ENCODE data around the gene DSCAM.

DSCAM gene

GRCh38 chr21:40610345-40610744 lies 236.6 kb downstream of the DSCAM start:
- no peak for DNase-seq

- DNase-seq: no peak
These were observed 240.6 kb downstream of the DSCAM start for GRCh38 chr21:40606341-40606740.

GRCh38 chr21:40605094-40605493 lies 241.9 kb downstream of the DSCAM start:
- DNase-seq: no peak

GRCh38 chr21:40603774-40604173 lies 243.2 kb downstream of the DSCAM start:
- no peak for DNase-seq

GRCh38 chr21:40602080-40602479 lies 244.9 kb downstream of the DSCAM start:
- DNase-seq: no peak

GRCh38 chr21:40595806-40596205 lies 251.2 kb downstream of the DSCAM start:
- DNase-seq: no peak

GRCh38 chr21:40587736-40588346 lies 259.1 kb downstream of the DSCAM start:
- DNase-seq: no peak

GRCh38 chr21:40586575-40586974 lies 260.4 kb downstream of the DSCAM start:
- DNase-seq: no peak

GRCh38 chr21:40577285-40578043 lies 269.5 kb downstream of the DSCAM start:
- DNase-seq: no peak

GRCh38 chr21:40575976-40576375 lies 271.0 kb downstream of the DSCAM start:
- DNase-seq: no peak

GRCh38 chr21:40569357-40569756 lies 277.6 kb downstream of the DSCAM start:
- DNase-seq: no peak

GRCh38 chr21:40568807-40569206 lies 278.2 kb downstream of the DSCAM start:
- DNase-seq: no peak

GRCh38 chr21:40567501-40567900 lies 279.5 kb downstream of the DSCAM start:
- no peak for DNase-seq

GRCh38 chr21:40566486-40566885 lies 280.5 kb downstream of the DSCAM start:
- no peak for DNase-seq

- no peak for DNase-seq
These were observed 282.6 kb downstream of the DSCAM start for GRCh38 chr21:40564318-40564717.

- no peak for DNase-seq
These were observed 283.1 kb downstream of the DSCAM start for GRCh38 chr21:40563900-40564299.

- DNase-seq: no peak
These were observed 284.5 kb downstream of the DSCAM start for GRCh38 chr21:40562242-40563002.

GRCh38 chr21:40556442-40556968 lies 290.5 kb downstream of the DSCAM start:
- no peak for DNase-seq

GRCh38 chr21:40555021-40555528 lies 291.9 kb downstream of the DSCAM start:
- no peak for DNase-seq

- DNase-seq: no peak
These were observed 293.2 kb downstream of the DSCAM start for GRCh38 chr21:40553781-40554180.

- no peak for DNase-seq
These were observed 298.9 kb downstream of the DSCAM start for GRCh38 chr21:40547906-40548513.

- no peak for DNase-seq
These were observed 300.3 kb downstream of the DSCAM start for GRCh38 chr21:40546647-40547046.

- DNase-seq: no peak
These were observed 306.7 kb downstream of the DSCAM start for GRCh38 chr21:40540216-40540615.

Measured in activated naive CD4-positive, alpha-beta T cell treated with anti-CD3 and anti-CD28 coated beads, Interleukin-2, amount 50 U/mL, for 16 hours (primary cell).